ENCODE data around the gene GRK2. TPM values are rescaled to one million over a fixed set of nuclear protein-coding genes. Genes with fewer than 3 reads are reported as not detected.
A peak's percentile ranks its signal among the peaks of the same experiment; 100 is the strongest.
"Not testable (repeated sequence)": the region's sequence is repeated elsewhere in the genome, so short reads cannot be mapped to it uniquely, and the experiment has no call there.

Gene GRK2
- total RNA-seq, 4 donors from 2014 or later = 44.0 to 76.9 (median 64.8) TPM

GRCh38 chr11:67254798-67255197, 11.5 kb upstream of the GRK2 start:
- TF ChIP-seq POLR2A (IDR thresholded peaks at IDR 0.05) (no peak), EP300 (IDR thresholded peaks at IDR 0.05) (no peak), CTCF (IDR thresholded peaks at IDR 0.05) (no peak), POLR2AphosphoS5 (IDR thresholded peaks at IDR 0.05) (no peak)
- H3K36me3 ChIP-seq = peaks cover 9 to 77% of the 10 kb centered on the region in 2 donors
- H3K4me3 ChIP-seq = no peak overlapping the region
- H3K27ac ChIP-seq = peak overlapping the region in 1 of 4 donors; percentile 27
- peaks cover 0 to 8% (median 0%) of the 10 kb centered on the region in 3 donors for H3K4me1 ChIP-seq
- H3K27me3 ChIP-seq = no peaks in the 10 kb centered on the region
- 100% methylated on average over 2 of the region's 15 CpGs; no CpG with 5 or more reads in 1 of the 2 donors for WGBS, 2 donors (ENCODE audit: low coverage in 1 of 2)
- no peak for ATAC-seq
- H3K9me3 ChIP-seq = no peaks in the 10 kb centered on the region

DNA sequence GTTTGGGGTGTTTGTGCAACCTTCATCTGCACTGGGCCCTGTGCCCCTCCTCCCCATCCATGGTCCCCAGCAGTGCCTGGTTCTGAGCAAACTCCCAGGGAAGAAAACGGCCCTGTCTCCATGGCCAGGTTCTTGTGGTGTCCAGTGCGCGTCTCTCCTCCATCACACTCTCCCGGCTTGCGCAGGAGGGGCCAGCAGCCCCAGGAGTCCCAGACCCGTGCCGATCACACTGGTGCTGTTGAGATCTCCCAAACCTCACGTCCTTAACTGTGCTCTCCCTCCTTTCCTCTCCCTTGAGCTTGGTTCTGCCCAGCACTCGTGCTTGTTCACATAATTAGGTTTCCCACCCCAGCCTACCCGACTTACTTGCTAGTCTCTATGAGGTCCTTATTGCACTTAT, 10.9 kb upstream of the GRK2 start:
- Histone ChIP-seq H3K36me3 (peaks cover 9 to 72% of the 10 kb centered on the region in 2 donors), H3K27ac (peak overlapping the region in 1 of 4 donors; percentile 27)
- no peak for ATAC-seq

GRCh38 chr11:67255864-67256263, 10.4 kb upstream of the GRK2 start:
- Histone ChIP-seq H3K4me1 (peaks cover 0 to 9% (median 0%) of the 10 kb centered on the region in 3 donors), H3K9me3 (no peaks in the 10 kb centered on the region), H3K36me3 (peaks cover 9 to 66% of the 10 kb centered on the region in 2 donors), H3K4me3 (no peak overlapping the region), H3K27ac (peak overlapping the region in 1 of 4 donors; percentile 27), H3K27me3 (no peaks in the 10 kb centered on the region)
- WGBS, 2 donors (ENCODE audit: low coverage in 1 of 2) = 40 to 96% methylated on average over 1 to 4 of the region's 8 CpGs
- TF ChIP-seq CTCF (IDR thresholded peaks at IDR 0.05) = no peak
- TF ChIP-seq POLR2A (IDR thresholded peaks at IDR 0.05) = no peak
- TF ChIP-seq EP300 (IDR thresholded peaks at IDR 0.05) = no peak
- TF ChIP-seq POLR2AphosphoS5 (IDR thresholded peaks at IDR 0.05) = no peak
- no peak for ATAC-seq

More for the DNA sequence above, 10.9 kb upstream of the GRK2 start:
- no peak overlapping the region for H3K4me3 ChIP-seq
- H3K9me3 ChIP-seq = no peaks in the 10 kb centered on the region
- H3K4me1 ChIP-seq = peaks cover 0 to 8% (median 0%) of the 10 kb centered on the region in 3 donors
- 79 to 81% methylated on average over 8 to 9 of the region's 10 CpGs for WGBS, 2 donors (ENCODE audit: low coverage in 1 of 2)
- no peaks in the 10 kb centered on the region for H3K27me3 ChIP-seq
- TF ChIP-seq POLR2A (IDR thresholded peaks at IDR 0.05) (no peak), EP300 (IDR thresholded peaks at IDR 0.05) (no peak), POLR2AphosphoS5 (IDR thresholded peaks at IDR 0.05) (no peak), CTCF (IDR thresholded peaks at IDR 0.05) (no peak)

- TF ChIP-seq POLR2AphosphoS5 (IDR thresholded peaks at IDR 0.05) (no peak), POLR2A (IDR thresholded peaks at IDR 0.05) (no peak), EP300 (IDR thresholded peaks at IDR 0.05) (no peak), CTCF (IDR thresholded peaks at IDR 0.05) (no peak)
- peaks cover 0 to 17% (median 0%) of the 10 kb centered on the region in 3 donors for H3K4me1 ChIP-seq
- H3K27me3 ChIP-seq = no peaks in the 10 kb centered on the region
- H3K27ac ChIP-seq = no peak overlapping the region
- WGBS, 2 donors (ENCODE audit: low coverage in 1 of 2) = 67 to 71% methylated on average over 4 to 5 of the region's 5 CpGs
- H3K9me3 ChIP-seq = no peaks in the 10 kb centered on the region
- H3K36me3 ChIP-seq = peaks cover 9 to 59% of the 10 kb centered on the region in 2 donors
- ATAC-seq = no peak
- no peak overlapping the region for H3K4me3 ChIP-seq
Measured at GRCh38 chr11:67256477-67257135, 9.7 kb upstream of the GRK2 start.

DNA sequence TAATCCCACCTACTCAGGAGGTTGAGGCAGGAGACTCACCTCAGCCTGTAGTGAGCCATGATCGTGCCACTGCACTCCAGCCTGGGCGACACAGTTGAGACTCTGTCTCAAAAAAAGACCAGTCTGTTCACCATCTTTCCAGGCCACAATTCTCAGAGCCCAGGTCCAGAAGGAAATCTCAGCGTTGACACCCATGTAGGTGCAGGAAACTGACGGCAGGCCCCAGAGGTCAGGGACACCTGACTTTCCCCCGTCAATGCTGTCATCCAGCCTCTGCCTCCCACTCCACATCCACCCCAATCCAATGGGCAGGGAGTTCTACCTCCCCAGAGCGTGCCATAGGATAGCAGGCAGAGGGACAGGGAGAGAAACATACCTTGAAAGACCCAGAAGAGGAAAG, 5.9 kb upstream of the GRK2 start:
- peaks cover 0 to 21% of the 10 kb centered on the region in 2 donors for H3K36me3 ChIP-seq

GRCh38 chr11:67260885-67261639, 5.2 kb upstream of the GRK2 start:
- Histone ChIP-seq H3K36me3 (peaks cover 0 to 14% of the 10 kb centered on the region in 2 donors), H3K4me1 (peaks cover 0 to 44% (median 16%) of the 10 kb centered on the region in 3 donors), H3K4me3 (peak overlapping the region; percentile 12 to 44), H3K27ac (peak overlapping the region in 3 of 4 donors; percentile 25 to 67 (median 27))
- H3K27me3 ChIP-seq, ATAC-seq, H3K9me3 ChIP-seq: not testable (repeated sequence)
- 25 to 37% methylated on average over 11 to 28 of the region's 50 CpGs for WGBS, 2 donors (ENCODE audit: low coverage in 1 of 2)

More for the DNA sequence above, 5.9 kb upstream of the GRK2 start:
- no peaks in the 10 kb centered on the region for H3K9me3 ChIP-seq
- peaks cover 0 to 37% (median 11%) of the 10 kb centered on the region in 3 donors for H3K4me1 ChIP-seq
- no peak for TF ChIP-seq POLR2AphosphoS5 (IDR thresholded peaks at IDR 0.05)
- TF ChIP-seq EP300 (IDR thresholded peaks at IDR 0.05) = no peak
- TF ChIP-seq CTCF (IDR thresholded peaks at IDR 0.05) = no peak
- TF ChIP-seq POLR2A (IDR thresholded peaks at IDR 0.05) = no peak
- no peak for ATAC-seq
- no peaks in the 10 kb centered on the region for H3K27me3 ChIP-seq
- no peak overlapping the region for H3K27ac ChIP-seq
- WGBS, 2 donors (ENCODE audit: low coverage in 1 of 2) = 73% methylated on average over 5 of the region's 6 CpGs; no CpG with 5 or more reads in 1 of the 2 donors
- no peak overlapping the region for H3K4me3 ChIP-seq
